PC-9 (cell line): ENCODE results near the gene PIAS2. TPM values are rescaled to one million over a fixed set of nuclear protein-coding genes. Genes with fewer than 3 reads are reported as not detected.

Experiments used
- BruUV-seq: library from RNA; stranded (reverse); fragments of 400-500 nt; replicated peaks from 2 replicates; lab custom pipeline; 2021; lab: Mats Ljungman, UMichigan
- CTCF ChIA-PET: fragments of 300-600 bp; sonication (Branson Sonifier 250); formaldehyde crosslinking; loops from one replicate; lab custom pipeline; 2022; ENCODE audit warnings: antibody characterized with exemption; lab: Charles Lee
- POLR2A ChIA-PET: fragments of 300-600 bp; sonication (Branson Sonifier 250); formaldehyde crosslinking; loops from one replicate; lab custom pipeline; 2022; ENCODE audit warnings: antibody characterized with exemption; ENCODE audit not compliant: unreplicated experiment; lab: Charles Lee
- DNase-seq, 2 experiments: peaks; one replicate each; pipeline versions ENCODE4 v3.0.0 to v3.0.0-alpha.2; 2015 to 2022; ENCODE audit warnings: mixed read lengths in 1 of 2
- H2AFZ ChIP-seq: fragments of 200-600 bp; sonication (generic); 2 replicates; pipeline ENCODE4 v1.8.1; 2017; ENCODE audit warnings: antibody characterized with exemption
- H3F3A ChIP-seq: fragments of 200-600 bp; sonication (generic); 2 replicates; pipeline ENCODE4 v1.8.1; 2017; ENCODE audit warnings: antibody characterized with exemption, mild to moderate bottlenecking, low read depth; ENCODE audit not compliant: insufficient read depth
- H3K27ac ChIP-seq: fragments of 200-600 bp; sonication (generic); 2 replicates; pipeline ENCODE4 v1.6.1; 2016; ENCODE audit warnings: mixed run types
- H3K27me3 ChIP-seq: fragments of 200-600 bp; sonication (generic); 2 replicates; pipeline ENCODE4 v1.6.1; 2016; ENCODE audit warnings: low read depth, mixed run types; ENCODE audit not compliant: insufficient read depth
- H3K36me3 ChIP-seq: fragments of 200-600 bp; sonication (generic); 2 replicates; pipeline ENCODE4 v1.6.1; 2016; ENCODE audit warnings: low read depth, mixed run types
- H3K4me1 ChIP-seq: fragments of 200-600 bp; sonication (generic); replicated peaks from 2 replicates; pipeline ENCODE4 v1.6.1; 2016; ENCODE audit warnings: mixed run types; ENCODE audit not compliant: insufficient read depth
- H3K4me2 ChIP-seq: fragments of 200-600 bp; sonication (generic); 2 replicates; pipeline ENCODE4 v1.6.1; 2017; ENCODE audit warnings: mixed run types
- H3K4me3 ChIP-seq: fragments of 200-600 bp; sonication (generic); 2 replicates; pipeline ENCODE4 v1.6.1; 2016; ENCODE audit warnings: mixed run types
- H3K79me2 ChIP-seq: fragments of 200-600 bp; sonication (generic); 2 replicates; pipeline ENCODE4 v1.6.1; 2017; ENCODE audit warnings: low read depth, mixed run types
- H3K9me2 ChIP-seq: fragments of 200-600 bp; sonication (generic); 2 replicates; pipeline ENCODE4 v1.8.1; 2017; ENCODE audit warnings: mild to moderate bottlenecking; ENCODE audit not compliant: insufficient read depth
- H3K9me3 ChIP-seq: fragments of 200-600 bp; sonication (generic); 2 replicates; pipeline ENCODE4 v1.8.1; 2016; ENCODE audit warnings: low read depth; ENCODE audit not compliant: insufficient read depth
- H4K20me1 ChIP-seq: fragments of 200-600 bp; sonication (generic); 2 replicates; pipeline ENCODE4 v1.8.1; 2017; ENCODE audit not compliant: insufficient read depth
- EZH2 ChIP-seq: fragments of 200-600 bp; sonication (generic); IDR thresholded peaks from 2 replicates; pipeline ENCODE4 v1.8.0; 2017; ENCODE audit warnings: antibody characterized with exemption, low read depth
- intact Hi-C: fragments of 100-400 bp; cut with micrococcal nuclease; formaldehyde crosslinking; loops from one replicate; pipeline ENCODE4 v1.10.0; 2022; ENCODE audit not compliant: unreplicated experiment
- total RNA-seq: library from RNA; stranded (reverse); gene quantifications from 2 replicates; pipeline ENCODE4 v1.2.3, GENCODE V29; 2021
- TF ChIP-seq, protein P1 (sequence below): fragments of 200-600 bp; sonication (generic); conservative IDR thresholded peaks from 2 replicates; pipeline ENCODE4 v1.6.1; 2017; ENCODE audit warnings: mixed run types, antibody characterized with exemption, mild to moderate bottlenecking, moderate library complexity

Gene PIAS2
- total RNA-seq, 1 experiment from 2014 or later, result 17.5 TPM

DNA sequence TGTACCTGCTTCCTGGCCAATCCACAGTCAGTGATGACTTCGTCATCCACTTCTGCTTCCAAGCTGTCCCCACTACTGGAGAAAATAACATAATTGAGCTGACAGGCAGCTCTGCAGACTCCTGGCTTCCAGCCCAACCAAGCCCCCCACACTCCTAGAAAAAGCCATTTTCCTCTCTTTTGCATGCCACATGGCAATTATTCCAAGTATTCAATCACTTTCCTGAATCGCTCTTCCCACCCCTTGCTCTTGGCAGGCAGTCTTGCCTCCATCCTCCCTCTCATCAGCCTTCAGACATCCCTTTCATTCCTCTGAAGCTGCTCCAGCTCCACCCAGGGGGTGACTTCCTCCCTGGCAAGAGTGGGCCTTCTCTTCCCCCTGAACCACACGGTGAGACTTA, 146.2 kb downstream of the PIAS2 start:
- Histone ChIP-seq H3K4me2 (no peak overlapping the region), H3K4me3 (no peak overlapping the region), H4K20me1 (no peaks in the 10 kb centered on the region), H3F3A (no peaks in the 10 kb centered on the region), H3K27me3 (peaks cover 11% of the 10 kb centered on the region; the same call in 1 of the 2 replicates), H3K9me2 (no peaks in the 10 kb centered on the region), H2AFZ (no peak overlapping the region), H3K79me2 (no peaks in the 10 kb centered on the region), H3K36me3 (no peaks in the 10 kb centered on the region), H3K9me3 (no peaks in the 10 kb centered on the region), H3K4me1 (no peaks in the 10 kb centered on the region), H3K27ac (no peak overlapping the region)
- no peak for DNase-seq
- POLR2A ChIA-PET, result no interaction called here
- TF ChIP-seq EZH2, result no peak
- TF ChIP-seq, protein P1, sequence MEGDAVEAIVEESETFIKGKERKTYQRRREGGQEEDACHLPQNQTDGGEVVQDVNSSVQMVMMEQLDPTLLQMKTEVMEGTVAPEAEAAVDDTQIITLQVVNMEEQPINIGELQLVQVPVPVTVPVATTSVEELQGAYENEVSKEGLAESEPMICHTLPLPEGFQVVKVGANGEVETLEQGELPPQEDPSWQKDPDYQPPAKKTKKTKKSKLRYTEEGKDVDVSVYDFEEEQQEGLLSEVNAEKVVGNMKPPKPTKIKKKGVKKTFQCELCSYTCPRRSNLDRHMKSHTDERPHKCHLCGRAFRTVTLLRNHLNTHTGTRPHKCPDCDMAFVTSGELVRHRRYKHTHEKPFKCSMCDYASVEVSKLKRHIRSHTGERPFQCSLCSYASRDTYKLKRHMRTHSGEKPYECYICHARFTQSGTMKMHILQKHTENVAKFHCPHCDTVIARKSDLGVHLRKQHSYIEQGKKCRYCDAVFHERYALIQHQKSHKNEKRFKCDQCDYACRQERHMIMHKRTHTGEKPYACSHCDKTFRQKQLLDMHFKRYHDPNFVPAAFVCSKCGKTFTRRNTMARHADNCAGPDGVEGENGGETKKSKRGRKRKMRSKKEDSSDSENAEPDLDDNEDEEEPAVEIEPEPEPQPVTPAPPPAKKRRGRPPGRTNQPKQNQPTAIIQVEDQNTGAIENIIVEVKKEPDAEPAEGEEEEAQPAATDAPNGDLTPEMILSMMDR, result no peak
- CTCF ChIA-PET, result no interaction called here
- intact Hi-C loops, result no loop called here
- BruUV-seq, result no TSS peak

DNA sequence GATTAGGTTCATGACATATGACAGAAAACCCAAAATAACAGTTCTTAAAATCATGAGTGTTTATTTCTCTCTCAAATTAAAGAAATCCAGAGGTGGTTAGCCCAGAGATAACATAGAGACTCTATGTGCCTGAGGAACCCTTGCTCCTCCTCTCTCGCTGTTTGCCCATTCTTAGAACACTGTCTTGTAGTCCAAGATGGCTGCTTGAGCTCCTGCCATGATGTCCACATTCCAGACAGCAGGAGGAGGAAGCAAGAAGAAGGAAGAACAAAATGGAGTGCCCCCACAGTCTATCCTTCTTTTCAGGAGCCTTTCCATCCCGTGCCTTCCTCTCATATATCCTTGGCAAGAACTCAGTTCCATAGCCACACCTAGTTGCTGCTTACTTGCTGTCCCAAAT, 146.6 kb downstream of the PIAS2 start:
- H3K27ac ChIP-seq, result no peak overlapping the region
- H4K20me1 ChIP-seq, result no peaks in the 10 kb centered on the region
- BruUV-seq, result no TSS peak
- intact Hi-C loops, result no loop called here
- no peak overlapping the region for H3K4me3 ChIP-seq
- DNase-seq, result no peak
- no peaks in the 10 kb centered on the region for H3K9me2 ChIP-seq
- H3K4me1 ChIP-seq, result no peaks in the 10 kb centered on the region
- TF ChIP-seq, protein P1, result no peak
- no peak for TF ChIP-seq EZH2
- H3F3A ChIP-seq, result no peaks in the 10 kb centered on the region
- no peaks in the 10 kb centered on the region for H3K36me3 ChIP-seq
- POLR2A ChIA-PET, result no interaction called here
- H3K4me2 ChIP-seq, result no peak overlapping the region
- H3K27me3 ChIP-seq, result peaks cover 14% of the 10 kb centered on the region; the same call in 1 of the 2 replicates
- CTCF ChIA-PET, result no interaction called here
- H3K9me3 ChIP-seq, result no peaks in the 10 kb centered on the region
- no peak overlapping the region for H2AFZ ChIP-seq
- H3K79me2 ChIP-seq, result no peaks in the 10 kb centered on the region

DNA sequence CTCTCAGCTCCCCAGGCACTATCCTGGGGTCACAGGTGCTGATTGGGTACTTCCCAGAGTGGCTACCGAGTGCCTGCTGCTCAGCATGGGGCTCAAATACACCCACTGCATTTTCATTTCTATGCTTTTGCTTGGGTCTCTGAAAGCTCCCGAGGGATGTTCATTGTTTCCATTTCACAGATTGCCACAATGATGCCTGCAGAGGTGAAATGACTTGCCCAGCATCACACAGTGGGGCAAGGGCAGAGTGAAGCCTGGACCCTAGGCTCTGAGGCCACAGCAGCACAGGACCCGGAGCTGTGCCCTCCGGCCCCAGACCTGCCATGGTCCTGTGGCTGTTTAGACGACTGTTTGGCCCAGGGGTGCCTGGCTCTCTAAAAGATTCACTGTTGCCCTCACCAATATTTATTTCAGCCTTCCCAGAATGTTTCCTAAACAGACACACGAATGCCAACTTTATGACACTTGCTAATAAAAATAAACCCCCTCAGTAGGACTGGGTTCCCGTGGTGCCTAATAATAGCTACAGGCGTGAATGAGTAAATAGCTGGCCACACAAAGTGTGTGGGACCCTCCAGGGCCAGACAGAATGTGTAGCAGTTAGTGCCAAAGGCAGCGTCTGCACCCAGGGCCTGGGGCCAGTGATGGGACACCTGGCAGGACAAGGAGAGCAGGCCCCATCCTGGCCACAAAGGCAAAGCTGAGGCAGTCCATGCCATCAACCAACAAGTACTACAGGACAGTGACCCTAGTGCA, 149.0 kb downstream of the PIAS2 start:
- H4K20me1 ChIP-seq, result no peaks in the 10 kb centered on the region
- no peak for DNase-seq
- BruUV-seq, result no TSS peak
- H3K4me2 ChIP-seq, result no peak overlapping the region
- no peaks in the 10 kb centered on the region for H3K36me3 ChIP-seq
- no peaks in the 10 kb centered on the region for H3K79me2 ChIP-seq
- ChIA-PET POLR2A (no interaction called here), CTCF (no interaction called here)
- H3K4me3 ChIP-seq, result no peak overlapping the region
- no peaks in the 10 kb centered on the region for H3K9me2 ChIP-seq
- H3K27me3 ChIP-seq, result peaks cover 29% of the 10 kb centered on the region
- intact Hi-C loops, result no loop called here
- H2AFZ ChIP-seq, result no peak overlapping the region
- H3F3A ChIP-seq, result no peaks in the 10 kb centered on the region
- H3K27ac ChIP-seq, result no peak overlapping the region
- no peaks in the 10 kb centered on the region for H3K9me3 ChIP-seq
- no peaks in the 10 kb centered on the region for H3K4me1 ChIP-seq
- TF ChIP-seq EZH2, result no peak
- TF ChIP-seq, protein P1, result no peak
